ENCODE data around the gene CLEC18B. TPM values are rescaled to one million over a fixed set of nuclear protein-coding genes. Genes with fewer than 3 reads are reported as not detected.
"Not testable (repeated sequence)": the region's sequence is repeated elsewhere in the genome, so short reads cannot be mapped to it uniquely, and the experiment has no call there.

Gene CLEC18B
- total and polyA plus RNA-seq, 2 of the 4 experiments (the other 2 are of a cell fraction): 0.17 TPM; not detected in 1

DNA sequence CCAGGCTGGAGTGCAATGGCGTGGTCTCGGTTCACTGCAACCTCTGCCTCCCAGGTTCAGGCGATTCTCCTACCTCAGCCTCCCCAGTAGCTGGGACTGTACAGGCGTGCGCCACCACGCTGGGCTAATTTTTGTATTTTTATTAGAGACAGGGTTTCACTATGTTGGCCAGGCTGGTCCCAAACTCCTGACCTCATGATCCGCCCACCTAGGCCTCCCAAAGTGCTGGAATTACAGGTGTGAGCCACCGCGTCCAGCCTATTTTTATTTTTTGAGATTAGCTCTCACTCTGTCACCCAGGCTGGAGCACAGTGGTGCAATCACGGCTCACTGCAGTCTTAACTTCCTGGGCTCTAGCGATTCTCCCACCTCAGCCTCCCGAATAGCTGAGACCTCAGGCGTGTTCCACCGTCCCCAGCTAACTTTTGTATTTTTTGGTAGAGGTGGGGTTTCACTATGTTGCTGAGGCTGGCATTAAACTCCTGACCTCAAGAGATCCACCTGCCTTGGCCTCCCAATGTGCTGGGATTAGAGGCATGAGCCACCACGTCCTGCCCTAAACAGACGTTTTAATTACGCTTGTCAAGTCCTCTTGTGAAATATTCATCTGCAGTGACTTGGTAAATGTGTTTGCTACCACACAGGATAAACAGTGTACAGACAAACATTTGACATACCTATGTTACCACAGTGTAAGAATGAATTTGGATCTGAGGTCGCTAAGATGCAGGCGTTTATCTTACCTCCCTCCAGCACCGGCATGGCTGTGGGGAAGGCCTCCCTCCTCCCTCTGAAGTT is 50.7 kb downstream of the CLEC18B start:
- WGBS, 2 experiments (ENCODE audit: extremely low coverage in 2 of 2, insufficient read length in 1 of 2): 87% methylated on average over 3 of the region's 20 CpGs; no CpG with 5 or more reads in 1 of the 2 experiments
- H3K4me2 ChIP-seq (ENCODE audit: low read depth, low read length): not testable (repeated sequence)

More for the DNA sequence above, 50.7 kb downstream of the CLEC18B start:
- BruUV-seq (replicated peaks); H3K9me1 ChIP-seq (ENCODE audit: insufficient read depth, low read length); H3K4ac ChIP-seq (ENCODE audit: low read depth, low read length); POLR2A ChIA-PET (ENCODE audit: unreplicated experiment); intact Hi-C loops (cut with micrococcal nuclease); H3K18ac ChIP-seq (ENCODE audit: low read depth, low read length); H3K9ac ChIP-seq (ENCODE audit: low read depth, low read length); H2BK120ac ChIP-seq (ENCODE audit: low read depth, low read length); H2AK5ac ChIP-seq (ENCODE audit: low read depth, low read length); H4K20me1 ChIP-seq (ENCODE audit: insufficient read depth, low read length); H4K5ac ChIP-seq (ENCODE audit: low read depth, low read length); H2AK9ac ChIP-seq (replicated peaks; ENCODE audit: low read depth, low read length, poor library complexity); H2AFZ ChIP-seq (replicated peaks; ENCODE audit: low read length, poor library complexity); H2BK5ac ChIP-seq (ENCODE audit: low read depth, low read length, poor library complexity, severe bottlenecking); H3K79me1 ChIP-seq (ENCODE audit: low read depth in 1 of 2, low read length in 2 of 2); H3K56ac ChIP-seq (ENCODE audit: extremely low read depth, insufficient read depth, low read length); dilution Hi-C loops (cut with HindIII; ENCODE audit: low sequenced_read_pairs, unreplicated experiment); H4K8ac ChIP-seq (ENCODE audit: low read depth in 2 of 2, low read length in 2 of 2); H2BK15ac ChIP-seq (ENCODE audit: low read depth, low read length); H3K9me3 ChIP-seq (ENCODE audit: control insufficient read depth, insufficient read depth, low read length); H3K27me3 ChIP-seq (ENCODE audit: control insufficient read depth, insufficient read depth, low read length); in situ Hi-C loops (cut with MboI; ENCODE audit: low sequenced_read_pairs); H3K27ac ChIP-seq (ENCODE audit: insufficient read depth, low read length); H3K36me3 ChIP-seq (ENCODE audit: control insufficient read depth, insufficient read depth, low read length); H4K91ac ChIP-seq (ENCODE audit: insufficient read depth, low read depth, low read length); ATAC-seq (ENCODE audit: low read depth); DNase-seq; H2BK20ac ChIP-seq (ENCODE audit: low read depth, low read length); H3K4me1 ChIP-seq (ENCODE audit: control insufficient read depth, insufficient read depth, low read length); H3K23ac ChIP-seq (ENCODE audit: low read depth, low read length); H3K14ac ChIP-seq (replicated peaks; ENCODE audit: low read depth, low read length); H3K4me3 ChIP-seq (ENCODE audit: insufficient read depth, low read depth, low read length); CTCF ChIA-PET: not testable (repeated sequence)

Data from IMR-90 (cell line).